H1 (cell line): Measurements from ENCODE around the gene STPG1. TPM values are rescaled to one million over a fixed set of nuclear protein-coding genes. Genes with fewer than 3 reads are reported as not detected.

ENCODE experiments used
- CTCF ChIA-PET: fragments of 300-600 bp; sonication (Branson Sonifier 250); formaldehyde crosslinking; loops from one replicate; lab custom pipeline; 2021; ENCODE audit not compliant: partially characterized antibody; lab: Charles Lee
- POLR2A ChIA-PET: fragments of 300-600 bp; sonication (Branson Sonifier 250); formaldehyde crosslinking; loops from one replicate; lab custom pipeline; 2021; ENCODE audit warnings: inconsistent platforms; ENCODE audit not compliant: partially characterized antibody; lab: Charles Lee
- DNase-seq, 2 experiments: peaks; one replicate each; pipeline versions ENCODE4 v3.0.0 to v3.0.0-alpha.2; 2010 to 2022; ENCODE audit warnings: low spot score in 2 of 2, low read depth in 1 of 2, mixed read lengths in 1 of 2
- FAIRE-seq: peaks from 2 replicates; lab custom pipeline; 2011; peaks lifted over from hg19 to GRCh38; lab: Jason Lieb, UNC
- H2AFZ ChIP-seq: 2 replicates; pipeline ENCODE4 v1.8.1; 2012; ENCODE audit warnings: low read length, inconsistent platforms
- H2AK5ac ChIP-seq: 2 replicates; pipeline ENCODE4 v1.6.1; 2013; ENCODE audit warnings: low read depth, low read length
- H2BK120ac ChIP-seq: replicated peaks from 2 replicates; pipeline ENCODE3; 2013; ENCODE audit warnings: low read depth, low read length, inconsistent platforms
- H2BK12ac ChIP-seq: 2 replicates; pipeline ENCODE4 v1.6.1; 2013; ENCODE audit warnings: low read depth, low read length
- H2BK15ac ChIP-seq: 2 replicates; pipeline ENCODE4 v1.6.1; 2013; ENCODE audit warnings: low read length
- H2BK20ac ChIP-seq: 2 replicates; pipeline ENCODE4 v1.6.1; 2013; ENCODE audit warnings: low read length
- H2BK5ac ChIP-seq: 2 replicates; pipeline ENCODE4 v1.6.1; 2013; ENCODE audit warnings: low read depth, low read length
- H3K14ac ChIP-seq: 2 replicates; pipeline ENCODE4 v1.6.1; 2013; ENCODE audit warnings: inconsistent platforms; ENCODE audit not compliant: insufficient read length
- H3K18ac ChIP-seq: 2 replicates; pipeline ENCODE4 v1.6.1; 2013; ENCODE audit warnings: low read length; ENCODE audit errors: extremely low read depth
- H3K23ac ChIP-seq: 2 replicates; pipeline ENCODE4 v1.6.1; 2013; ENCODE audit warnings: inconsistent platforms; ENCODE audit not compliant: insufficient read length
- H3K23me2 ChIP-seq: 2 replicates; pipeline ENCODE4 v1.6.1; 2013; ENCODE audit warnings: low read depth, low read length
- H3K27ac ChIP-seq: 2 replicates; pipeline ENCODE4 v1.6.1; 2011; ENCODE audit warnings: low read depth, low read length, inconsistent platforms
- H3K27me3 ChIP-seq, 4 experiments: replicated peaks in 1 of 4; 1 replicate in 1 of 4; 2 replicates in 3 of 4; pipeline versions ENCODE4 v1.6.1 to v1.8.1; 2011 to 2013; ENCODE audit warnings: low read length in 3 of 4, mild to moderate bottlenecking in 3 of 4, inconsistent platforms in 2 of 4, mixed read lengths in 2 of 4, moderate library complexity in 1 of 4; ENCODE audit not compliant: control insufficient read depth in 3 of 4, insufficient read depth in 3 of 4; ENCODE audit errors: extremely low read depth in 1 of 4
- H3K36me3 ChIP-seq, 4 experiments: 2 replicates each; pipeline versions ENCODE4 v1.6.1 to v1.8.1; 2011 to 2013; ENCODE audit warnings: mild to moderate bottlenecking in 4 of 4, low read length in 3 of 4, moderate library complexity in 2 of 4, control low read depth in 1 of 4, inconsistent platforms in 1 of 4; ENCODE audit not compliant: insufficient read depth in 4 of 4, control insufficient read depth in 2 of 4
- H3K4ac ChIP-seq: replicated peaks from 2 replicates; pipeline ENCODE3; 2013; ENCODE audit warnings: low read length, low read depth, mixed read lengths, inconsistent platforms; ENCODE audit not compliant: insufficient read length
- H3K4me1 ChIP-seq, 4 experiments: replicated peaks in 1 of 4; 1 replicate in 1 of 4; 2 replicates in 3 of 4; pipeline versions ENCODE4 v1.6.1 to v1.8.1; 2011 to 2013; ENCODE audit warnings: low read length in 3 of 4, inconsistent platforms in 2 of 4, mixed read lengths in 1 of 4; ENCODE audit not compliant: insufficient read depth in 4 of 4, control insufficient read depth in 3 of 4
- H3K4me2 ChIP-seq, 2 experiments: 2 replicates each; pipeline versions ENCODE4 v1.6.1 to v1.8.1; 2011 to 2013; ENCODE audit warnings: low read depth in 2 of 2, low read length in 2 of 2, control low read depth in 1 of 2, inconsistent platforms in 1 of 2, mild to moderate bottlenecking in 1 of 2; ENCODE audit not compliant: insufficient read depth in 1 of 2
- H3K4me3 ChIP-seq, 4 experiments: fragments of 200-600, 300-600 bp in 1 of 4; sonication (generic), shearing (Covaris generic), sonication (Bioruptor Twin) in 1 of 4; 2 replicates each; pipeline versions ENCODE4 v1.5.1 to v1.8.1; 2011 to 2016; ENCODE audit warnings: low read length in 4 of 4, low read depth in 3 of 4, control low read depth in 2 of 4, inconsistent platforms in 2 of 4, mild to moderate bottlenecking in 2 of 4, mixed read lengths in 1 of 4, moderate library complexity in 1 of 4; ENCODE audit not compliant: insufficient read depth in 2 of 4; ENCODE audit errors: extremely low read depth in 1 of 4
- H3K56ac ChIP-seq: replicated peaks from 2 replicates; pipeline ENCODE3; 2013; ENCODE audit warnings: low read depth, mild to moderate bottlenecking, mixed read lengths, low read length, inconsistent platforms; ENCODE audit not compliant: insufficient read length
- H3K79me1 ChIP-seq: 2 replicates; pipeline ENCODE4 v1.6.1; 2013; ENCODE audit warnings: low read depth, low read length, control low read depth
- H3K79me2 ChIP-seq, 2 experiments: 2 replicates each; pipeline versions ENCODE4 v1.6.1 to v1.8.1; 2012 to 2013; ENCODE audit warnings: low read length in 2 of 2, mild to moderate bottlenecking in 2 of 2, inconsistent platforms in 1 of 2; ENCODE audit not compliant: insufficient read depth in 2 of 2, control insufficient read depth in 1 of 2
- H3K9ac ChIP-seq, 4 experiments: replicated peaks in 1 of 4; 1 replicate in 1 of 4; 2 replicates in 3 of 4; pipeline versions ENCODE4 v1.6.1 to v1.8.1; 2011 to 2013; ENCODE audit warnings: low read depth in 3 of 4, low read length in 3 of 4, control low read depth in 2 of 4, mild to moderate bottlenecking in 2 of 4, moderate library complexity in 2 of 4, inconsistent platforms in 1 of 4; ENCODE audit errors: extremely low read depth in 1 of 4
- H3K9me3 ChIP-seq, 2 experiments: 2 replicates each; pipeline versions ENCODE4 v1.6.1 to v1.8.1; 2012 to 2013; ENCODE audit warnings: mild to moderate bottlenecking in 2 of 2, moderate library complexity in 2 of 2, control low read depth in 1 of 2, inconsistent platforms in 1 of 2, low read depth in 1 of 2, low read length in 1 of 2, mixed read lengths in 1 of 2; ENCODE audit not compliant: insufficient read depth in 2 of 2
- H4K20me1 ChIP-seq, 2 experiments: replicated peaks in 1 of 2; 2 replicates each; pipeline versions ENCODE3 to v1.8.1; 2011 to 2013; ENCODE audit warnings: inconsistent platforms in 2 of 2, low read length in 2 of 2, mild to moderate bottlenecking in 1 of 2; ENCODE audit not compliant: insufficient read depth in 2 of 2, control insufficient read depth in 1 of 2
- H4K5ac ChIP-seq: 2 replicates; pipeline ENCODE4 v1.6.1; 2013; ENCODE audit warnings: low read length, low read depth, mixed read lengths, inconsistent platforms; ENCODE audit not compliant: insufficient read length
- H4K8ac ChIP-seq: 2 replicates; pipeline ENCODE4 v1.8.0; 2013; ENCODE audit warnings: mild to moderate bottlenecking, moderate library complexity, low read length, inconsistent platforms; ENCODE audit not compliant: insufficient read depth; ENCODE audit errors: extremely low read depth
- H4K91ac ChIP-seq: replicated peaks from 2 replicates; pipeline ENCODE3; 2013; ENCODE audit warnings: low read length, mixed read lengths, inconsistent platforms; ENCODE audit not compliant: insufficient read length
- CREB1 ChIP-seq: IDR thresholded peaks from 2 replicates; pipeline ENCODE4 v1.6.1; 2012; ENCODE audit warnings: inconsistent platforms
- CTBP2 ChIP-seq: IDR thresholded peaks from 2 replicates; pipeline ENCODE4 v1.7.0; 2011; ENCODE audit warnings: borderline replicate concordance, mild to moderate bottlenecking, moderate library complexity, mixed read lengths, low read length; ENCODE audit not compliant: insufficient read depth, insufficient read length
- SAP30 ChIP-seq: fragments of 300-600 bp; sonication (generic); IDR thresholded peaks from 2 replicates; pipeline ENCODE4 v1.7.1; 2012; ENCODE audit warnings: low read length, moderate library complexity, mild to moderate bottlenecking, inconsistent platforms; ENCODE audit not compliant: insufficient read depth, insufficient replicate concordance
- SIX5 ChIP-seq: IDR thresholded peaks from 2 replicates; pipeline ENCODE4 v1.6.1; 2011; ENCODE audit warnings: mild to moderate bottlenecking, low read depth, low read length
- SUZ12 ChIP-seq: fragments of 200-600 bp; sonication (generic); IDR thresholded peaks from 2 replicates; pipeline ENCODE4 v1.6.1; 2012; ENCODE audit warnings: mild to moderate bottlenecking, inconsistent platforms, low read length, moderate library complexity, mixed read lengths
- WGBS, 2 experiments: shearing (Covaris generic) in 1 of 2; methylation state at CpG; one replicate each; pipeline versions ENCODE4 v1.1.6 to v1.1.7; 2013 to 2015; ENCODE audit warnings: low lambda C conversion rate in 2 of 2, mixed read lengths in 2 of 2, inconsistent platforms in 1 of 2, low coverage in 1 of 2, missing lambda C conversion rate in 1 of 2; ENCODE audit not compliant: insufficient replicate concordance in 2 of 2, insufficient coverage in 1 of 2, insufficient read length in 1 of 2; ENCODE audit errors: extremely low coverage in 1 of 2, missing lambda C conversion rate in 1 of 2; 5-methylcytosine and 5-hydroxymethylcytosine counted together
- polyA plus RNA-seq, 7 experiments: library from polyadenylated mRNA; depleted of rRNA in 3 of 7; stranded (reverse) in 5 of 7; unstranded in 2 of 7; fragments of >200 nt in 5 of 7; fragments of 200-250 nt in 2 of 7; gene quantifications; 1 replicate in 5 of 7; 2 replicates in 1 of 7; 4 replicates in 1 of 7; pipeline versions ENCODE4 v1.2.1 to v1.2.3, GENCODE V29; 2011 to 2013; ENCODE audit warnings: missing spikeins in 2 of 7, mixed read lengths in 2 of 7
- total RNA-seq: library from RNA; stranded (reverse); fragmentation: NEBNext Ultra II Directional; extraction: Animal tissue kit (Norgen Biotek cat#: 25700); gene quantifications from 2 replicates; pipeline ENCODE4 v1.2.1, GENCODE V29; 2021
- TF ChIP-seq, protein P1 (sequence below): IDR thresholded peaks from 2 replicates; pipeline ENCODE4 v1.6.1; 2012; ENCODE audit warnings: low read length, inconsistent platforms

The STPG1 gene
- total and polyA plus RNA-seq, 2 of the 8 experiments (the other 6 are each of a cell fraction or from before 2014, with no cell fraction given) = 10.3 to 11.2 TPM

DNA sequence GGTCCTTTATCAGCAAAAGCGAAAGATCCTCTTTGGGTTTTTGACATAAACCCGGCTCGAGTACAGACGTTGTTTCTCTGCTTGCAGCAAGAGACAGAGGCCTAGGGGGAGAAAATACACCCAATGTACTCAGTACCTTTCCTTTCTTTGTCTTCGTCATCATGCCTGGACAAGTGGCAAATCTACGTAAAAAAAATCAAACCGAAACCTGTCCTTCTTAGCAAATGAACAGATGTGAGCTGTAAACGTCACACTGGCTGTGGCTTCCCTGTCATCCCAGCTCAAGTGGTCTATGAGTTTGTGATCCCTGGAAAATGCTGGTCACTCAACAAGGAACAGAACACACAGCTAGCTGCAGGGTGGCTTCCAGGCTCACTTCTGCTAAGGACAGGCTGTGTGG is 39.9 kb downstream of the STPG1 start:
- Histone ChIP-seq H3K4me1 (peaks cover 0 to 13% (median 6%) of the 10 kb centered on the region in 4 experiments; a peak in 3 of 7 replicates), H3K79me1 (no peaks in the 10 kb centered on the region), H4K91ac (no peak overlapping the region), H3K14ac (no peak overlapping the region), H3K9ac (no peak overlapping the region; a peak in 1 of 7 replicates), H4K20me1 (no peaks in the 10 kb centered on the region), H2BK5ac (no peak overlapping the region), H3K23me2 (no peaks in the 10 kb centered on the region), H3K4me3 (no peak overlapping the region), H2BK20ac (no peak overlapping the region), H4K8ac (no peak overlapping the region), H2AK5ac (no peak overlapping the region), H2BK15ac (no peak overlapping the region), H3K79me2 (no peaks in the 10 kb centered on the region), H3K27ac (no peak overlapping the region; the same call in 1 of the 2 replicates), H3K56ac (no peak overlapping the region), H2BK12ac (0 out of 2 replicates have a peak overlapping the region, but pooled peaks have one; percentile 1), H3K23ac (no peak overlapping the region), H4K5ac (no peak overlapping the region), H2BK120ac (no peak overlapping the region), H3K36me3 (peaks cover 0 to 2% (median 0%) of the 10 kb centered on the region in 4 experiments; a peak in 2 of 8 replicates), H3K9me3 (no peaks in the 10 kb centered on the region), H3K18ac (no peak overlapping the region), H2AFZ (no peak overlapping the region), H3K27me3 (no peaks in the 10 kb centered on the region), H3K4ac (no peak overlapping the region), H3K4me2 (no peak overlapping the region)
- CTCF ChIA-PET = interaction anchor here (0.6 to 5.5 kb wide), 7 partner anchors 9 to 174 kb away, joined by 3 to 51 read pairs (median 13); no protein-coding TSS in a partner anchor
- TF ChIP-seq SAP30 = no peak
- TF ChIP-seq CREB1 = no peak
- TF ChIP-seq SUZ12 = no peak
- TF ChIP-seq, protein P1, sequence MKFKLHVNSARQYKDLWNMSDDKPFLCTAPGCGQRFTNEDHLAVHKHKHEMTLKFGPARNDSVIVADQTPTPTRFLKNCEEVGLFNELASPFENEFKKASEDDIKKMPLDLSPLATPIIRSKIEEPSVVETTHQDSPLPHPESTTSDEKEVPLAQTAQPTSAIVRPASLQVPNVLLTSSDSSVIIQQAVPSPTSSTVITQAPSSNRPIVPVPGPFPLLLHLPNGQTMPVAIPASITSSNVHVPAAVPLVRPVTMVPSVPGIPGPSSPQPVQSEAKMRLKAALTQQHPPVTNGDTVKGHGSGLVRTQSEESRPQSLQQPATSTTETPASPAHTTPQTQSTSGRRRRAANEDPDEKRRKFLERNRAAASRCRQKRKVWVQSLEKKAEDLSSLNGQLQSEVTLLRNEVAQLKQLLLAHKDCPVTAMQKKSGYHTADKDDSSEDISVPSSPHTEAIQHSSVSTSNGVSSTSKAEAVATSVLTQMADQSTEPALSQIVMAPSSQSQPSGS = no peak
- TF ChIP-seq CTBP2 = no peak
- TF ChIP-seq SIX5 = no peak
- FAIRE-seq (no peak), DNase-seq (no peak)
- POLR2A ChIA-PET = interaction anchor here (1.0 to 2.0 kb wide), 4 partner anchors 10 to 223 kb away, joined by 3 to 5 read pairs (median 3); no protein-coding TSS in a partner anchor
- WGBS, 2 experiments = 80% methylated on average over 8 of the region's 8 CpGs; no CpG with 5 or more reads in 1 of the 2 experiments
